DMS153 treated with DMSO at 0.1 percent for 48 hours (cell line): Measurements from ENCODE around the gene DNMT3L.
"Not testable (repeated sequence)": the region's sequence is repeated elsewhere in the genome, so short reads cannot be mapped to it uniquely, and the experiment has no call there.

ENCODE experiments used
- DNase-seq: peaks from one replicate; lab custom pipeline; 2025; ENCODE audit not compliant: unreplicated experiment; lab: John Stamatoyannopoulos, UW

DNMT3L gene

GRCh38 chr21:44261675-44262295 is at the start of gene DNMT3L:
Gene DNMT3L, minus strand, starts transcription at chr21:44261897. Its CDS starts 638 bp downstream, at chr21:44261259.
- no peak for DNase-seq

GRCh38 chr21:44310628-44311507 is 49.2 kb upstream of the DNMT3L start:
- DNase-seq: no peak

- DNase-seq: no peak
Observed at GRCh38 chr21:44306936-44307704, 45.4 kb upstream of the DNMT3L start.

- DNase-seq: no peak
Observed at GRCh38 chr21:44305691-44306090, 44.0 kb upstream of the DNMT3L start.

- DNase-seq: no peak
Observed at GRCh38 chr21:44304877-44305293, 43.2 kb upstream of the DNMT3L start.

GRCh38 chr21:44304011-44304616 is 42.4 kb upstream of the DNMT3L start:
- no peak for DNase-seq

GRCh38 chr21:44303490-44303981 is 41.8 kb upstream of the DNMT3L start:
- no peak for DNase-seq

- not testable (repeated sequence) for DNase-seq
Observed at GRCh38 chr21:44302573-44303401, 41.1 kb upstream of the DNMT3L start.

GRCh38 chr21:44301961-44302406 is 40.3 kb upstream of the DNMT3L start:
- no peak for DNase-seq

- no peak for DNase-seq
Observed at GRCh38 chr21:44301141-44301540, 39.4 kb upstream of the DNMT3L start.

GRCh38 chr21:44300262-44300959 is 38.7 kb upstream of the DNMT3L start:
- DNase-seq: no peak

- DNase-seq: no peak
Observed at GRCh38 chr21:44299458-44300261, 38.0 kb upstream of the DNMT3L start, which contains the start of gene PFKL. Gene PFKL, plus strand, starts transcription at chr21:44300053. Its CDS starts 53 bp downstream, at chr21:44300106.

GRCh38 chr21:44299085-44299457 is 37.4 kb upstream of the DNMT3L start:
- DNase-seq: no peak

GRCh38 chr21:44298301-44298700 is 36.6 kb upstream of the DNMT3L start:
- no peak for DNase-seq

GRCh38 chr21:44297525-44298290 is 36.0 kb upstream of the DNMT3L start:
- peak; percentile 71 for DNase-seq

GRCh38 chr21:44296916-44297315 is 35.2 kb upstream of the DNMT3L start:
- no peak for DNase-seq

GRCh38 chr21:44296103-44296519 is 34.4 kb upstream of the DNMT3L start:
- no peak for DNase-seq

- no peak for DNase-seq
Observed at GRCh38 chr21:44295646-44296045, 33.9 kb upstream of the DNMT3L start.
